ACC112 (cell line): ENCODE measurements around the gene GCKR.

ENCODE experiments used
- H2AFZ ChIP-seq: fragments of 200-600 bp; sonication (generic); one replicate; pipeline ENCODE4 v1.6.0; 2017; ENCODE audit warnings: antibody characterized with exemption, low read length; ENCODE audit not compliant: unreplicated experiment
- H3K27ac ChIP-seq: fragments of 200-600 bp; sonication (generic); 2 replicates; pipeline ENCODE4 v1.5.1; 2014; ENCODE audit warnings: low read depth, mild to moderate bottlenecking, antibody characterized with exemption, low read length, moderate library complexity
- H3K27me3 ChIP-seq: fragments of 200-600 bp; sonication (generic); 2 replicates; pipeline ENCODE4 v1.6.1; 2014; ENCODE audit warnings: mild to moderate bottlenecking, antibody characterized with exemption, low read length, moderate library complexity, mixed read lengths; ENCODE audit not compliant: insufficient read depth
- H3K36me3 ChIP-seq: fragments of 200-600 bp; sonication (generic); 2 replicates; pipeline ENCODE4 v1.6.1; 2016; ENCODE audit warnings: mild to moderate bottlenecking, antibody characterized with exemption, low read length, moderate library complexity, mixed read lengths; ENCODE audit not compliant: insufficient read depth
- H3K4me1 ChIP-seq: fragments of 200-600 bp; sonication (generic); one replicate; pipeline ENCODE4 v1.6.1; 2016; ENCODE audit warnings: low read length, mixed read lengths; ENCODE audit not compliant: insufficient read depth, unreplicated experiment, control insufficient read depth
- H3K4me3 ChIP-seq: fragments of 200-600 bp; sonication (generic); 2 replicates; pipeline ENCODE4 v1.5.1; 2014; ENCODE audit warnings: mild to moderate bottlenecking, low read depth, low read length
- H3K79me2 ChIP-seq: fragments of 200-600 bp; sonication (generic); one replicate; pipeline ENCODE4 v1.6.0; 2016; ENCODE audit warnings: low read length; ENCODE audit not compliant: control insufficient read depth, unreplicated experiment, insufficient read depth

Gene GCKR

GRCh38 chr2:27496357-27497287 is at the start of gene GCKR:
Gene GCKR, plus strand, starts transcription at chr2:27496839. Its CDS starts 66 bp downstream, at chr2:27496905.
- Histone ChIP-seq H3K79me2 (no peaks in the 10 kb centered on the region), H3K4me3 (peak within 1 kb of the TSS; percentile 91), H2AFZ (peak within 1 kb of the TSS; percentile 41), H3K27me3 (no peaks in the 10 kb centered on the region), H3K4me1 (peaks cover 19% of the 10 kb centered on the region), H3K27ac (no peak within 1 kb of the TSS), H3K36me3 (no peaks in the 10 kb centered on the region)

- Histone ChIP-seq H3K36me3 (peaks cover 13% of the 10 kb centered on the region), H3K27ac (no peak overlapping the region), H3K79me2 (no peaks in the 10 kb centered on the region), H3K4me1 (no peaks in the 10 kb centered on the region), H3K4me3 (no peak overlapping the region), H3K27me3 (no peaks in the 10 kb centered on the region), H2AFZ (no peak overlapping the region)
Observed at GRCh38 chr2:27448381-27448780, 48.3 kb upstream of the GCKR start.

- no peaks in the 10 kb centered on the region for H3K27me3 ChIP-seq
- no peak overlapping the region for H3K27ac ChIP-seq
Observed at GRCh38 chr2:27451095-27451494, 45.5 kb upstream of the GCKR start.

GRCh38 chr2:27453968-27454367 is 42.7 kb upstream of the GCKR start:
- Histone ChIP-seq H3K79me2 (no peaks in the 10 kb centered on the region), H3K27ac (no peak overlapping the region), H3K36me3 (peaks cover 7% of the 10 kb centered on the region), H2AFZ (no peak overlapping the region), H3K4me1 (no peaks in the 10 kb centered on the region), H3K27me3 (no peaks in the 10 kb centered on the region), H3K4me3 (no peak overlapping the region)

More at GRCh38 chr2:27451095-27451494, 45.5 kb upstream of the GCKR start:
- no peaks in the 10 kb centered on the region for H3K79me2 ChIP-seq
- peaks cover 8% of the 10 kb centered on the region; the same call in 1 of the 2 replicates for H3K36me3 ChIP-seq
- no peak overlapping the region for H3K4me3 ChIP-seq
- no peaks in the 10 kb centered on the region for H3K4me1 ChIP-seq
- no peak overlapping the region for H2AFZ ChIP-seq

- no peak overlapping the region for H3K27ac ChIP-seq
- H3K79me2 ChIP-seq, result no peaks in the 10 kb centered on the region
- H3K27me3 ChIP-seq, result no peaks in the 10 kb centered on the region
- no peak overlapping the region for H2AFZ ChIP-seq
- H3K4me1 ChIP-seq, result no peaks in the 10 kb centered on the region
- H3K36me3 ChIP-seq, result no peaks in the 10 kb centered on the region; the same call in 1 of the 2 replicates
- H3K4me3 ChIP-seq, result no peak overlapping the region
Observed at GRCh38 chr2:27461118-27461517, 35.5 kb upstream of the GCKR start.

GRCh38 chr2:27464443-27464842 is 32.2 kb upstream of the GCKR start:
- no peaks in the 10 kb centered on the region for H3K27me3 ChIP-seq
- H3K79me2 ChIP-seq, result no peaks in the 10 kb centered on the region
- no peaks in the 10 kb centered on the region for H3K4me1 ChIP-seq
- H3K36me3 ChIP-seq, result no peaks in the 10 kb centered on the region
- H3K27ac ChIP-seq, result no peak overlapping the region
- H3K4me3 ChIP-seq, result no peak overlapping the region
- H2AFZ ChIP-seq, result no peak overlapping the region

GRCh38 chr2:27471961-27472360 is 24.7 kb upstream of the GCKR start:
- H3K4me1 ChIP-seq, result no peaks in the 10 kb centered on the region
- H2AFZ ChIP-seq, result no peak overlapping the region
- no peaks in the 10 kb centered on the region for H3K27me3 ChIP-seq
- H3K36me3 ChIP-seq, result peaks cover 21% of the 10 kb centered on the region
- no peak overlapping the region for H3K27ac ChIP-seq
- no peak overlapping the region for H3K4me3 ChIP-seq
- H3K79me2 ChIP-seq, result no peaks in the 10 kb centered on the region

GRCh38 chr2:27485496-27485895 is 11.1 kb upstream of the GCKR start:
- no peak overlapping the region for H2AFZ ChIP-seq
- H3K27ac ChIP-seq, result no peak overlapping the region

GRCh38 chr2:27489118-27489497 is 7.5 kb upstream of the GCKR start:
- no peak overlapping the region; the same call in 1 of the 2 replicates for H3K27ac ChIP-seq

More at GRCh38 chr2:27485496-27485895, 11.1 kb upstream of the GCKR start:
- no peak overlapping the region for H3K4me3 ChIP-seq
- H3K36me3 ChIP-seq, result peaks cover 8% of the 10 kb centered on the region
- H3K4me1 ChIP-seq, result no peaks in the 10 kb centered on the region
- no peaks in the 10 kb centered on the region for H3K27me3 ChIP-seq
- H3K79me2 ChIP-seq, result no peaks in the 10 kb centered on the region

GRCh38 chr2:27489498-27490397 is 6.9 kb upstream of the GCKR start, which contains the start of gene IFT172:
Gene IFT172, minus strand, starts transcription at chr2:27489743. Its CDS starts 90 bp downstream, at chr2:27489653.
- Histone ChIP-seq H3K27ac (no peak within 1 kb of the TSS; the same call in 1 of the 2 replicates), H3K36me3 (no peaks in the 10 kb centered on the region), H3K4me1 (peaks cover 8% of the 10 kb centered on the region), H3K27me3 (no peaks in the 10 kb centered on the region), H2AFZ (peak within 1 kb of the TSS; percentile 91), H3K79me2 (no peaks in the 10 kb centered on the region), H3K4me3 (peak within 1 kb of the TSS; percentile 89)

More at GRCh38 chr2:27489118-27489497, 7.5 kb upstream of the GCKR start:
- Histone ChIP-seq H3K27me3 (no peaks in the 10 kb centered on the region), H2AFZ (peak overlapping the region; percentile 84), H3K79me2 (no peaks in the 10 kb centered on the region), H3K36me3 (no peaks in the 10 kb centered on the region), H3K4me3 (peak overlapping the region; percentile 89), H3K4me1 (peaks cover 3% of the 10 kb centered on the region)
